GM18520 (cell line): ENCODE results near the gene HTN3.
"Not testable (repeated sequence)": the region's sequence is repeated elsewhere in the genome, so short reads cannot be mapped to it uniquely, and the experiment has no call there.

Experiments
- ATAC-seq: cut with Tn5 transposase; IDR thresholded peaks from one replicate; pipeline ENCODE4 v1.9.1; 2021; ENCODE audit not compliant: unreplicated experiment

Gene HTN3

GRCh38 chr4:70028159-70028558 lies at the start of gene HTN3:
TSS of gene HTN3 (plus strand) at chr4:70028459. CDS start at chr4:70030741, 2,282 bp downstream.
- ATAC-seq, result not testable (repeated sequence)

GRCh38 chr4:69984030-69984443 lies 44.2 kb upstream of the HTN3 start:
- no peak for ATAC-seq

DNA sequence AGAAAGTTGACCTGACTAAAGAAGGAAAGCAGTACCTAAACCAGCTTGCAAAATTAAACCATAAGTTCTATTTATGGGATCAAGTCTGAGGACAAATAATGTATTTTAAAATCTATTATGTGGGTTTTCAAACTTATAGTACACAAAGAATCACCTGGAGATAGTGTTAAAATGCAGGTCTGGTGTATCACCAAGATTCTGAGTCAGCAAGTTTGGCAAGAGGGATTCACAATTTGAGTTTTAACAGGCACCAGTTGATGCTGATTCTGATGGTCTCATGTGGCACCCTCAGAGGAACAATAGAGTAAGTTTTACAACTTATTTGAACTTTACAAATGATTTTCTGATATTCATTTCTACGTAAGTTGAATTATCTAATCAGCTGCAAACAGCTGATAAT lies 41.6 kb upstream of the HTN3 start:
- no peak for ATAC-seq

GRCh38 chr4:69991016-69991415 lies 37.2 kb upstream of the HTN3 start:
- no peak for ATAC-seq

DNA sequence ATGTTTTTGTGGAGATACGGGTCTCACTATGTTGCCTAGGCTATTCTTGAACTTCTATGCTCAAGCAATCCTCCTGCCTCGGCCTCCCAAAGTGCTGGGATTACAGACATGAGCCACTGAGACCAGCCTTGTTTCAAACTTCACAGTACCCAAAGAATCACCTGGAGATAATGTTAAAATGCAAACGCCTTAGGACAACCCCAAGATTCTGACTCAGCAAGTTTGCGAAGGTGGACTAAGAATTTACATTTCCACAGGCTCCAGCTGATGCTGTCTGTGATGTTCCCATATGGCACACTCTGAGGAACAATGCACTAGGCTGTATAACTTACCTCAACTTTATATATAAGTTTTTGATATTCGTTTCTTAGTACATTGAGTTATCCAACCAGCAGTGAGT lies 33.5 kb upstream of the HTN3 start:
- no peak for ATAC-seq

GRCh38 chr4:69995526-69996016 lies 32.7 kb upstream of the HTN3 start, which contains the start of gene STATH:
TSS of gene STATH (plus strand) at chr4:69995966. CDS start at chr4:69998438, 2,472 bp downstream.
- no peak for ATAC-seq

GRCh38 chr4:69999420-69999819 lies 28.8 kb upstream of the HTN3 start:
- peak; percentile 56 for ATAC-seq

DNA sequence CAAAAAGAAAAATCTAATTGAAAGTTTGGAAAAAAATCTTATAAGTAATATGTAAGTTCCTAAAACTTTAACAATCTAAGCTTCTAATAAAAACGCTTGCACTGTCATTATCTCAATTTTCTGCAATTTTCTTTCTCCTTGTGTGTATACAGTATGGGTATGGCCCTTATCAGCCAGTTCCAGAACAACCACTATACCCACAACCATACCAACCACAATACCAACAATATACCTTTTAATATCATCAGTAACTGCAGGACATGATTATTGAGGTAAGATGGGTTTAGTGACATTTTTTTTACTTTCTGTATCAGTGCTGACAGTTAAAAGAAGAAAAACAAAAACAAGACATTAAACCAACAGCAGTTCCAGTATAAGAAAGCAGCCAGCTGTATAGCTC lies 27.5 kb upstream of the HTN3 start:
- no peak for ATAC-seq

DNA sequence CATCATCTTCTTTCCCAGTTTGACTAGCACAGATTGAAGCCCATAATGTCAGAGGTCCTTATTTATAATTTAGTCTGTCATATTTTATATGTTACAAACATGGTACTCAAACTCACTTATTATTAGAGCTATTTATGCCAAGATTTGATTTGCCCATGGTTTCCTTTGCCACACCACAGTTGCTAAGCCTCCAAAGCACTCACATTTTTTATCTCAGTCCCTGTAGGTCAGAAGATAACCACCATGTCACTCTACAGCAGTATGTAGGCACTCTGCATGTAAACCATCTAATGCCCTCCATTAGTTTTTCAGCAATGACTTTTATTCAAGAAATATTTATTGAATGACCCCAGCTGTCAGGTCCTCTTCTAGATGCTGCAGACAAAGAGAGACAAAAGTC lies 25.8 kb upstream of the HTN3 start:
- ATAC-seq, result no peak

DNA sequence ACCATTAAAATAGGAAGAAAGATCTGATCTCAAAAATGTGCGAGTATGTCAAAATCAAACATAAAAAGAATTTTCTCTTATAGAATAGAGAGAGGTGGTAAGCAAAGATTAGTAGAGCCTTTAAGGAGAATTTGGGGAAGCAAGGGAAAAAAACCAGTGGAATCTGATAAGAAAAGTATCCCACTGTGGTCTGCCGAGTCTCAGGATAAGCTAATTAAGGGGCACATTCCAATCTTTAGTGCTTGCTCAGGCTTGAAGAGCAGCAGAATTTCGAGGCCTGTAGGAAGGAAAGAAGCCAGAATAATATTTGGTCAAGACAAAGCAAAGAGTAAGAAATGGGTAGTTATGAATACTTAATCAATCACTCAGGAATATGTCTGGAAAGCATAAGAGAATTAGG lies 19.5 kb upstream of the HTN3 start:
- ATAC-seq, result no peak

DNA sequence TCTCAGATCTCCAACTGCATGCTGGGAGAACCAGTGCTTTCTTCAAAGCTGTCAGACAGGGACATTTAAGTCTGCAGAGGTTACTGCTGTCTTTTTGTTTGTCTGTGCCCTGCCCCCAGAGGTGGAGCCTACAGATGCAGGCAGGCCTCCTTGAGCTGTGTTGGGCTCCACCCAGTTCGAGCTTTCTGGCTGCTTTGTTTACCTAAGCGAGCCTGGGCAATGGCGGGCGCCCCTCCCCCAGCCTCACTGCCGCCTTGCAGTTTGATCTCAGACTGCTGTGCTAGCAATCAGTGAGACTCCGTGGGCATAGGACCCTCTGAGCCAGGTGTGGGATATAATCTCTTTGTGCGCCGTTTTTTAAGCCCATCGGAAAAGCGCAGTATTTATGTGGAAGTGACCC lies 9.3 kb upstream of the HTN3 start:
- not testable (repeated sequence) for ATAC-seq

GRCh38 chr4:70023218-70023617 lies 5.0 kb upstream of the HTN3 start:
- ATAC-seq, result no peak

DNA sequence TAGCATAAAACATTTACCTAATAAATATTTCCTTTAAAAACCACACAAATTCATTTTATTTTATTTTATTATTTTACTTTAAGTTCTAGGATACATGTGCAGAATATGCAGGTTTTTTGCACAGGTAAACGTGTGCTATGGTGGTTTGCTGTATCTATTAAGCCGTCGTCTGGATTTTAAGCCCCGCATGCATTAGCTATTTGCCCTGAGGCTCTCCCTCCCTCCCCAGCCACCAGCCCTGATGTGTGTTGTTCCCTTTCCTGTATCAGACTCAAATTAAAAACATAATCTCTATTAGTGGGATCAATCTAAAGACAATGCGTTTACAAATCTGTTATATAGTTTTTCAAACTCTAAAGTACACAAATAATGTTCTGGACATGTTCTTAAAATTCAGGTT lies 1.2 kb upstream of the HTN3 start:
- ATAC-seq, result no peak

- not testable (repeated sequence) for ATAC-seq
Measured at GRCh38 chr4:70037559-70037958, 9.3 kb downstream of the HTN3 start.

GRCh38 chr4:70039928-70040327 lies 11.7 kb downstream of the HTN3 start:
- ATAC-seq, result not testable (repeated sequence)

GRCh38 chr4:70041652-70042286 lies 13.5 kb downstream of the HTN3 start:
- no peak for ATAC-seq

GRCh38 chr4:70050138-70050537 lies 21.9 kb downstream of the HTN3 start, which contains the start of gene HTN1:
TSS of gene HTN1 (plus strand) at chr4:70050438. CDS start at chr4:70053077, 2,639 bp downstream.
- not testable (repeated sequence) for ATAC-seq

- not testable (repeated sequence) for ATAC-seq
Measured at GRCh38 chr4:70056534-70056933, 28.3 kb downstream of the HTN3 start.

DNA sequence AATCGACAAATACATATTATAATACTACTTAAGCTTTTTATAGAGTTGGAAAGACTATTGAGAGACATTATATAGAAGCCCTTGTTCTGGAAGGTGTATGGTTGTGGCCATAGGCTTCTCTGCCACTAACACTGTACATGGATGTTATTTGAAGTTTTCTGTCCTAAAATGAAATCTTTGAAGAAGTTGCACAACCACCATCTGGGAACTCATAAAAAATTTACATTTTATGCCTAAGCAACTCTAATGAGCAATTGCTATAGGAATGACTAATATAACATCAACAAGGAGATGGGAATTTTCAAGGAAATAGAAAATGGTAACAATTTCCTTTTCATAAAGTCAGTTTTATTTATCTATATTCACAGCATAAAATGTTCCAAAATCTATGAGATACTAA lies 29.4 kb downstream of the HTN3 start:
- ATAC-seq, result no peak

DNA sequence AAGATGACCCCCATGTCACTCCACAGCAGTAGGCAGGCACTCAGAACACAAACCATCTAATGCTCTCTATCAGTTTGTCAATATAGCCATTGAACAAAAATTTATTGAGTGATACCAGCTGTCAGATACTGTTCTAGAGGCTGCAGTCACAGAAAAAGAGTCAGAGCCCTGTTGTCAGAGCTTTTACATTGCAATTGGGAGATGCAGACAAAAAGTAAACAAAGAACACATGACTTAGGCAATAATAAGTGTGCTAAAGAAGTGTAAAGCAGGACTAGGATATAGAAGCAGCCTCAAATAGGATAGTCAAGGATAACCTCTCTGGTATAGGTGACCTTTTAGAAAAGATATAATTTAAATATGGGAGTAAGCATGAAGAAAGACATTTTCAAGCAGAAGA lies 30.9 kb downstream of the HTN3 start:
- no peak for ATAC-seq

GRCh38 chr4:70062000-70062399 lies 33.7 kb downstream of the HTN3 start:
- peak; percentile 78 for ATAC-seq

- no peak for ATAC-seq
Measured at GRCh38 chr4:70080205-70080604, 51.9 kb downstream of the HTN3 start.
